Measurements from ENCODE around the gene SPRN.

DNA sequence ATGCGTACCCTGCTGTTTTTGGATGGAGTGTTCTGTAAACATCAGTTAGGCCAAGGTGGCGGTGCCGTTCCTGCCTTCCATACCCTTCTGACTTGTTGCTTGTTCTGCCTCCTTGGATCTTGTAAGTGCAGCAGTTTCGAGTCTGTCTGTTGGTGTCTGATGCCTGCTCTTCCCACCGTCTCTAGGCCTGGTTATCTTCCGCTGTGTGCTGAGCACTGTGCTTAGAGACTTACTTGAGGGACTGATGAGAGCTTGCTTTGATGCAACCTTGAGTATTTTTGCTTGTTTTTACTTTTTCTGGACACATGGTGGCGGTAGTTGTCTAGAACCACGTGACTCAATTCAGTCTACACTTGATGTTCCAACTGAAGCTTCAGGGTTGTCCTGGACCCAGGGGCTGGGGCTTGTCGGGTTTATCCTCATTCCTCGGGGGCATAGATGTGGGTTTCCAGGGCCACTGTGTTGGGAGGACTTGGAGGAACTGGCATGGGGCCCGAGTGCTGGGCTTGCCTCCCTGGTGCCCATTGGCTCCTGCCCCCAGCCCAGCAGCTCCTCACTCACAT lies 14.4 kb upstream of the SPRN start:
- TF ChIP-seq, protein P1, sequence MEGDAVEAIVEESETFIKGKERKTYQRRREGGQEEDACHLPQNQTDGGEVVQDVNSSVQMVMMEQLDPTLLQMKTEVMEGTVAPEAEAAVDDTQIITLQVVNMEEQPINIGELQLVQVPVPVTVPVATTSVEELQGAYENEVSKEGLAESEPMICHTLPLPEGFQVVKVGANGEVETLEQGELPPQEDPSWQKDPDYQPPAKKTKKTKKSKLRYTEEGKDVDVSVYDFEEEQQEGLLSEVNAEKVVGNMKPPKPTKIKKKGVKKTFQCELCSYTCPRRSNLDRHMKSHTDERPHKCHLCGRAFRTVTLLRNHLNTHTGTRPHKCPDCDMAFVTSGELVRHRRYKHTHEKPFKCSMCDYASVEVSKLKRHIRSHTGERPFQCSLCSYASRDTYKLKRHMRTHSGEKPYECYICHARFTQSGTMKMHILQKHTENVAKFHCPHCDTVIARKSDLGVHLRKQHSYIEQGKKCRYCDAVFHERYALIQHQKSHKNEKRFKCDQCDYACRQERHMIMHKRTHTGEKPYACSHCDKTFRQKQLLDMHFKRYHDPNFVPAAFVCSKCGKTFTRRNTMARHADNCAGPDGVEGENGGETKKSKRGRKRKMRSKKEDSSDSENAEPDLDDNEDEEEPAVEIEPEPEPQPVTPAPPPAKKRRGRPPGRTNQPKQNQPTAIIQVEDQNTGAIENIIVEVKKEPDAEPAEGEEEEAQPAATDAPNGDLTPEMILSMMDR (conservative IDR thresholded peaks at IDR 0.05 in 1 of 2, IDR thresholded peaks at IDR 0.05 in 1 of 2; ENCODE audit: extremely low read depth in 1 of 2, insufficient read depth in 1 of 2, low read depth in 1 of 2, low read length in 2 of 2), result peak; percentile 26 to 46
- TF ChIP-seq EZH2 (IDR thresholded peaks at IDR 0.05; ENCODE audit: borderline replicate concordance, low read length), result no peak
